Suprapubic skin (tissue), 4 donors: ENCODE measurements around the gene MSX1. TPM values are rescaled to one million over a fixed set of nuclear protein-coding genes. Genes with fewer than 3 reads are reported as not detected.

Experiments
- DNase-seq, 2 donors: peaks; one replicate each; pipeline ENCODE4 v3.0.0-alpha.2; 2019; ENCODE audit warnings: low spot score in 2 of 2
- H3K27ac ChIP-seq: fragments of 200-600 bp; sonication (generic); one replicate; pipeline ENCODE4 v1.5.1; 2019
- H3K27me3 ChIP-seq: fragments of 200-600 bp; sonication (generic); one replicate; pipeline ENCODE4 v1.5.1; 2019
- H3K36me3 ChIP-seq: fragments of 200-600 bp; sonication (generic); one replicate; pipeline ENCODE4 v1.5.1; 2019
- H3K4me1 ChIP-seq: fragments of 200-600 bp; sonication (generic); one replicate; pipeline ENCODE4 v1.5.1; 2019
- H3K4me3 ChIP-seq: fragments of 200-600 bp; sonication (generic); one replicate; pipeline ENCODE4 v1.5.1; 2019; ENCODE audit warnings: mild to moderate bottlenecking
- H3K9me3 ChIP-seq: fragments of 200-600 bp; sonication (generic); one replicate; pipeline ENCODE4 v1.5.1; 2019
- CTCF ChIP-seq, 2 donors: fragments of 200-600 bp in 1 of 2; fragments of 450-650 bp in 1 of 2; sonication (generic) in 1 of 2; IDR thresholded peaks; one replicate each; pipeline ENCODE4 v1.5.1; 2016 to 2019; ENCODE audit warnings: antibody characterized with exemption in 2 of 2, mild to moderate bottlenecking in 1 of 2, moderate library complexity in 1 of 2
- EP300 ChIP-seq: sonication (generic); formaldehyde crosslinking; IDR thresholded peaks from one replicate; pipeline ENCODE4 v1.6.1; 2017; ENCODE audit warnings: antibody characterized with exemption
- POLR2A ChIP-seq, 2 donors: fragments of 450-650 bp; IDR thresholded peaks; one replicate each; pipeline ENCODE4 v1.6.1; 2017; ENCODE audit warnings: antibody characterized with exemption in 2 of 2, mild to moderate bottlenecking in 2 of 2, moderate library complexity in 2 of 2
- POLR2AphosphoS5 ChIP-seq, 3 donors: sonication (generic); formaldehyde crosslinking; IDR thresholded peaks; one replicate each; pipeline ENCODE4 v1.6.1; 2017; ENCODE audit warnings: antibody characterized with exemption in 3 of 3
- WGBS: methylation state at CpG from one replicate; pipeline ENCODE4 v1.1.5; 2018; 5-methylcytosine and 5-hydroxymethylcytosine counted together
- total RNA-seq, 4 donors: library from RNA; depleted of rRNA; stranded (reverse); fragments of >200 nt; gene quantifications; one replicate each; pipeline ENCODE4 v1.1.0, GENCODE V29; 2016

Gene MSX1
- 1 to 10 TPM; 2.0 to 7.2 (median 4.9) TPM for total RNA-seq

GRCh38 chr4:4859325-4859798 lies at the start of gene MSX1:
MSX1 (plus strand) TSS chr4:4859665; CDS start chr4:4859900, 235 bp downstream.
- Histone ChIP-seq H3K36me3 (peaks cover 8% of the 10 kb centered on the region), H3K27me3 (peaks cover 98% of the 10 kb centered on the region), H3K4me3 (peak within 1 kb of the TSS; percentile 70), H3K4me1 (peaks cover 68% of the 10 kb centered on the region), H3K9me3 (no peaks in the 10 kb centered on the region), H3K27ac (peak within 1 kb of the TSS; percentile 85)
- DNase-seq = peak; percentile 91 to 94
- WGBS = 0% methylated on average over 11 of the region's 44 CpGs
- TF ChIP-seq POLR2A (IDR thresholded peaks at IDR 0.05) (peak; percentile 50 to 94), EP300 (no peak)

DNA sequence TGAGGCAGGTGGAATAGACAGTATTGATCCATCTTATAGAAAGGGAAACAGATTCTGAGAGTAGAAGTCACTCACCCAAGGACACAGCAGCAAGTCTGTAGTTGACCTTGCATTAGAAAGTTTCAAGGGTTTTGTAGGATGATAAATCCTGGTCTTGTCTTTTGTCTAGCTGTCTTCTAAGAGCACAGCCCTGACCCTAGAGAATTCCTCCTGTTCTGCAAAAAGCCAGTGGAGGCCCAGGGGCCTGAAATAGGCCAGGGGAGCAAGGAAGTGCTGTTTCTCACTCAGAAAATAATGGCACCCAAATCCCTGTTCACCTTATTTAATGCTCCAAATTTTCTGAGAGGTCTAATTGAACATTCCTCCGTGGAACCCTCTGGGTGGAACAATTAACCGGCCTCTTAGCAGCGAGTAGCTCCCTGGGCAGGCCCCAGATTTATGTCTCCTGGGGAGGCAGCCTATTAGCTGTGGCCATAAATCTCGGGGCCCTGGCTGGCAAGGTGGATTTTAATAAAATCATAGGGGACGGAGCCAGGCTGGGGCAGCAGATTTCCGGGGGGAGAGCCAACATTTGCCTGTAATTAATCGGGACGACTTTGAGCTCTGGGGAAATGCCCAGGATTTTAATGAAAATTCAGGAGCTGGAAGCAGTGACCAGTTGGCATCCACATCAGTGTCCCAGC lies 49.2 kb upstream of the MSX1 start:
- H3K27me3 ChIP-seq = peaks cover 3% of the 10 kb centered on the region
- H3K36me3 ChIP-seq = no peaks in the 10 kb centered on the region
- no peak overlapping the region for H3K27ac ChIP-seq
- no peaks in the 10 kb centered on the region for H3K9me3 ChIP-seq
- H3K4me1 ChIP-seq = no peaks in the 10 kb centered on the region
- no peak overlapping the region for H3K4me3 ChIP-seq
- TF ChIP-seq CTCF (IDR thresholded peaks at IDR 0.05) (no peak), EP300 (no peak), POLR2AphosphoS5 (IDR thresholded peaks at IDR 0.05) (no peak), POLR2A (IDR thresholded peaks at IDR 0.05) (no peak)
- DNase-seq = no peak
- 36% methylated on average over 8 of the region's 8 CpGs for WGBS

DNA sequence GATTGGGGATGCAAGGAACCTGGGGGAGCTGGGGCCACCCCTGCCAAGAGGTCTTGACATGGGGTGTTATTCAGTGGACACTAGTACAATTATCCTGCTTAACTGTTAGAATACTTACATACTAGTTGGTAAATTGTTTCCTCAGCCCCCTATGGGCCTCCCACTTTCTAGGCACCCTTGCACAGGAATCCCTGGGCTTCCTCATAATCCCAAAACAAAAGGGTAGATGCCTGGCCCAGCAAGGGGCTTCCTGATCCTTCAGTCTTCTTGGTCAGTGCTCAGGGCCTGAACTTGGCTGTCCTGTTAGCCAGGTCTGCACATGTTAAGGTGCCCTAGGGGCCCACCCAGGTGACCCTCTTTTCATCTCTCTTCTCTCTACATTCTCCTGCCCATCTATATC lies 48.7 kb upstream of the MSX1 start:
- peaks cover 3% of the 10 kb centered on the region for H3K27me3 ChIP-seq
- H3K4me3 ChIP-seq = no peak overlapping the region
- H3K4me1 ChIP-seq = no peaks in the 10 kb centered on the region
- no peaks in the 10 kb centered on the region for H3K9me3 ChIP-seq
- no peak overlapping the region for H3K27ac ChIP-seq
- no peak for TF ChIP-seq POLR2A (IDR thresholded peaks at IDR 0.05)
- TF ChIP-seq POLR2AphosphoS5 (IDR thresholded peaks at IDR 0.05) = no peak
- TF ChIP-seq CTCF (IDR thresholded peaks at IDR 0.05) = no peak
- no peak for TF ChIP-seq EP300
- no peak for DNase-seq
- H3K36me3 ChIP-seq = no peaks in the 10 kb centered on the region

DNA sequence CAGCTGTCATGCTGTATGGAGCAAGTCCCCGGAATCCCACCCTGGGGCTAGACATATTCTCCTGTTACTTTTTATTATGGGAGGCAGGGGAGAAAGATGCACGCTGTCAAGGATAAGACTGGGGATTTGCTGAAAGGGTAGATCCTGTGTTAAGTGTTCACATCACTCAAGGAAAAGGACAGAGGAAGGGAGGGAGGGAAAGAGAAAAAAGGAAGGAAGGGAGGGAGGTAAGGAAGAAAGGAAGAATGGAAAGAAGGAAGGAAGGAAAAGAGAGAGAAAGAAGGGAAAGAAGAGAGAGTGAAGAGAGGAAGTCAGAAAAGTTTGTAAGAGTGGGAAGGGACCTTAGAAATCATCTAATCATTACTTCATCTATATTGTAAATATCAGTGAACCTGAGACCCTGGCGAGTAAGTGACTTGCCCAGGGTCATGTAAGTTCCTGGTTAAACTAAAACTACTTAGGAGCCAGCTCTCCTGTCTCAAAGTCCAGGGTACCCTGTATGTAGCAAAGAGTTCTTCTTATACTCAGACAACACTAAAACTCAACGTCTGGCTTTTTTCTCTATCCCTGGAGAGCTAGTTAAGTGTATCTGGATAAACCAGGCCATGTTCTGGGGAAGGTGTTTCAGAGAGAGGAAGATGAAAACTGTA lies 47.2 kb upstream of the MSX1 start:
- WGBS = 64% methylated on average over 4 of the region's 4 CpGs
- H3K27me3 ChIP-seq = peaks cover 3% of the 10 kb centered on the region
- H3K4me3 ChIP-seq = no peak overlapping the region
- H3K36me3 ChIP-seq = no peaks in the 10 kb centered on the region
- no peak for DNase-seq
- no peaks in the 10 kb centered on the region for H3K4me1 ChIP-seq
- no peaks in the 10 kb centered on the region for H3K9me3 ChIP-seq
- TF ChIP-seq EP300 (no peak), CTCF (IDR thresholded peaks at IDR 0.05) (no peak), POLR2A (IDR thresholded peaks at IDR 0.05) (no peak), POLR2AphosphoS5 (IDR thresholded peaks at IDR 0.05) (no peak)
- no peak overlapping the region for H3K27ac ChIP-seq

- no peaks in the 10 kb centered on the region for H3K4me1 ChIP-seq
- no peak for DNase-seq
- WGBS = 43% methylated on average over 17 of the region's 17 CpGs
Observed at GRCh38 chr4:4818415-4819212, 40.9 kb upstream of the MSX1 start.

More at GRCh38 chr4:4818415-4819212, 40.9 kb upstream of the MSX1 start:
- Histone ChIP-seq H3K27me3 (no peaks in the 10 kb centered on the region), H3K9me3 (no peaks in the 10 kb centered on the region), H3K4me3 (no peak overlapping the region), H3K36me3 (no peaks in the 10 kb centered on the region), H3K27ac (no peak overlapping the region)
- no peak for TF ChIP-seq POLR2A (IDR thresholded peaks at IDR 0.05)
- no peak for TF ChIP-seq CTCF (IDR thresholded peaks at IDR 0.05)
- TF ChIP-seq POLR2AphosphoS5 (IDR thresholded peaks at IDR 0.05) = no peak
- TF ChIP-seq EP300 = no peak
